Left ventricle myocardium inferior (tissue), 1 donor: ENCODE results near the gene NDUFC2. TPM values are rescaled to one million over a fixed set of nuclear protein-coding genes. Genes with fewer than 3 reads are reported as not detected.

Experiments
- DNase-seq: peaks from one replicate; pipeline ENCODE4 v3.0.0-alpha.2; 2020
- H3K27ac ChIP-seq: fragments of 200-600 bp; replicated peaks from 2 replicates; pipeline ENCODE4 v1.8.0; 2021
- H3K27me3 ChIP-seq: fragments of 200-600 bp; 2 replicates; pipeline ENCODE4 v1.8.0; 2021; ENCODE audit warnings: low read depth
- H3K36me3 ChIP-seq: fragments of 200-600 bp; 2 replicates; pipeline ENCODE4 v1.8.0; 2021
- H3K4me1 ChIP-seq: fragments of 200-600 bp; 2 replicates; pipeline ENCODE4 v1.8.0; 2021
- H3K4me3 ChIP-seq: fragments of 200-600 bp; 2 replicates; pipeline ENCODE4 v1.8.0; 2021; ENCODE audit warnings: mild to moderate bottlenecking, moderate library complexity
- H3K9me3 ChIP-seq: fragments of 200-600 bp; replicated peaks from 2 replicates; pipeline ENCODE4 v1.8.0; 2021
- intact Hi-C: fragments of 100-400 bp; cut with micrococcal nuclease; formaldehyde crosslinking; loops from one replicate; pipeline ENCODE4 v1.11.0; 2022
- total RNA-seq: library from RNA; stranded (reverse); fragmentation: NEBNext Ultra II Directional; extraction: Animal tissue kit (Norgen Biotek cat#: 25700); gene quantifications from one replicate; pipeline ENCODE4 v1.2.1, GENCODE V29; 2021
- TF ChIP-seq, protein P1 (sequence below): fragments of 200-600 bp; IDR thresholded peaks from 2 replicates; pipeline ENCODE4 v1.8.0; 2021; ENCODE audit warnings: antibody characterized with exemption, mild to moderate bottlenecking, borderline replicate concordance
- donor health status: DM: no; HTN: yes; CAD: no; lungs with severe emphysema.

The NDUFC2 gene
- total RNA-seq, 1 donor from 2014 or later, result 295 TPM

DNA sequence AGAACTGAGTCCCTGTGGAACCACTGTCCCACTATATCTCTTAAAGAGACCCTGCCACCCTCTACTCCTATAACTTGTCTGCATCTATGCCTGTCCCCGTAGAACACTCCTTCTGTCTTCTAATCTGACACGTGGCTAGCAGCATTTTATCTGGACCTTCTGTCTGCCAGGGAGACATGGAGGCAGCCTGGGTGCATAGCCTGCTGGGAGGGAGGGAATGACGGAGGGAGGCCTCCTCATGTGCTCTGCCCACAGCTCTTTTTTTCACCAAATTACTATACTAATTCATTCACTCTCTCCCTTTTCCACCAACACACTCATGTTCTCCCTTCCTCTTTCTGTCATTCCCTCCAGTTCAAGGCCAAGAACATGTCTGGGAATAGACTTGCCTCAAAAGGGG, 23.6 kb downstream of the NDUFC2 start:
- H3K27me3 ChIP-seq, result no peaks in the 10 kb centered on the region
- DNase-seq, result no peak
- no peak overlapping the region for H3K4me3 ChIP-seq
- TF ChIP-seq, protein P1, sequence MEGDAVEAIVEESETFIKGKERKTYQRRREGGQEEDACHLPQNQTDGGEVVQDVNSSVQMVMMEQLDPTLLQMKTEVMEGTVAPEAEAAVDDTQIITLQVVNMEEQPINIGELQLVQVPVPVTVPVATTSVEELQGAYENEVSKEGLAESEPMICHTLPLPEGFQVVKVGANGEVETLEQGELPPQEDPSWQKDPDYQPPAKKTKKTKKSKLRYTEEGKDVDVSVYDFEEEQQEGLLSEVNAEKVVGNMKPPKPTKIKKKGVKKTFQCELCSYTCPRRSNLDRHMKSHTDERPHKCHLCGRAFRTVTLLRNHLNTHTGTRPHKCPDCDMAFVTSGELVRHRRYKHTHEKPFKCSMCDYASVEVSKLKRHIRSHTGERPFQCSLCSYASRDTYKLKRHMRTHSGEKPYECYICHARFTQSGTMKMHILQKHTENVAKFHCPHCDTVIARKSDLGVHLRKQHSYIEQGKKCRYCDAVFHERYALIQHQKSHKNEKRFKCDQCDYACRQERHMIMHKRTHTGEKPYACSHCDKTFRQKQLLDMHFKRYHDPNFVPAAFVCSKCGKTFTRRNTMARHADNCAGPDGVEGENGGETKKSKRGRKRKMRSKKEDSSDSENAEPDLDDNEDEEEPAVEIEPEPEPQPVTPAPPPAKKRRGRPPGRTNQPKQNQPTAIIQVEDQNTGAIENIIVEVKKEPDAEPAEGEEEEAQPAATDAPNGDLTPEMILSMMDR, result no peak
- intact Hi-C loops, result no loop called here
- H3K4me1 ChIP-seq, result peaks cover 18% of the 10 kb centered on the region
- no peak overlapping the region for H3K27ac ChIP-seq
- no peaks in the 10 kb centered on the region for H3K36me3 ChIP-seq
- H3K9me3 ChIP-seq, result no peaks in the 10 kb centered on the region

DNA sequence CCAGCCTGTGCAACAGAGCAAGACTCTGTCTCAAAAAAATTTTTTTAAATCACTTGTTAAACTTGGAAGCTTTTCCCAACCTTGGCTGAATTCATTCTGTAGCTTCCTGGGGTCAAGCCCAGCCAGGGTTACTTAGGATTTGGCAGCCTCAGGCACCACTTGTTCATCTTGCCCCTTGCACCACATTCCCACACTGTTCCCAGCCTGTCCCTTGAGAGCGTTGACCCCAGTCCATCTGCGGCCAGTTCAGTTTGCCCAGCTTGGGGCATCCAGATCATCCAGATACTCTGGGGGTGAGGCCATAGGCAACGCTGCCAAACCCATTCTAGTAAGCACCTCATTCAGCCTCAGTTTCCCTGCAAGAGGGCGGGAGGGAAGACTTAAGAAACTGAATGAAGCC, 24.7 kb downstream of the NDUFC2 start:
- DNase-seq, result no peak
- Histone ChIP-seq H3K36me3 (no peaks in the 10 kb centered on the region), H3K9me3 (no peaks in the 10 kb centered on the region), H3K27ac (no peak overlapping the region), H3K4me3 (no peak overlapping the region), H3K4me1 (peaks cover 8% of the 10 kb centered on the region), H3K27me3 (no peaks in the 10 kb centered on the region)
- intact Hi-C loops, result no loop called here
- TF ChIP-seq, protein P1, result no peak

DNA sequence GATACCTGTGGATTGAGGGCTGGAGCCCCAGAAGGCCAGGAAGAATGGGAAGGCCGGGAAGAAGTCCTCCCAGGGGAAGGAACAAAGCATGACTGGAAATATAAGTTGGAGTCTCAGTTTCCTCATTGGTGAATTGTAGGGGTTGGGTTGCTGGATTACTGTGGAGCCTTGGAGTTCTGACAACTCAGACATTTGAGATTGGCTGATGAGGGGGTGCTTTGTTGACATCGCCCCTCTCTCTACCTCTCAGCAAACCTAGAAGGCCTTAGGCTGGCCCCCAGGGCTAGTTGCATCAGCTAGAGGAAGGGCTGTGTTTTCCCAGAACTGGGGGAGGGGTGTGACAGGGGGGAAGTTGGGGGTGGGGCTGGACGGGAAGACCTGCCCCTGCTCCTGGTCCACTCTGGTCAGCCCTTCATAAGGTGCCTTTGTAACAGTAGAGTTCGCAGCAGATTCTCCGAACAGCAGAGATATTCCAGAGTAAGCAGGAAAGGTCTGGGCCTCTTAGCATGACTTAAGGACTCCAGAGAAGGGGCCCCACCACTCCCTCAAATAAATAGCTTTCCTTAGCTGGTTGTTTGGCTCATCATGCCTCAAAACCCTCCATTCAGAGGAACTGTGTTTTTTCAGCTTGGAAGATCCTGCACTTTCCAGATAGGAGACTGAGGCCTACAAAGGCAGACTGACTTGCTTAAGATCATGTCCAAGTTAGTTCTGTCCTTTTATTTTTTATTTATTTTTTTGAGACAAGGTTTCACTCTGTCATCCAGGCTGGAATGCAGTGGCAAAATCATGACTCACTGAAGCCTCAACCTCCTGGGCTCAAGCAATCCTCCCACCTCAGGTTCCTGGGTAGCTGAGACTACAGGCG, 28.5 kb downstream of the NDUFC2 start:
- Histone ChIP-seq H3K9me3 (no peaks in the 10 kb centered on the region), H3K36me3 (no peaks in the 10 kb centered on the region), H3K27me3 (no peaks in the 10 kb centered on the region), H3K4me3 (no peak overlapping the region), H3K4me1 (peaks cover 9% of the 10 kb centered on the region), H3K27ac (no peak overlapping the region)
- intact Hi-C loops, result no loop called here
- TF ChIP-seq, protein P1, result no peak
- no peak for DNase-seq

DNA sequence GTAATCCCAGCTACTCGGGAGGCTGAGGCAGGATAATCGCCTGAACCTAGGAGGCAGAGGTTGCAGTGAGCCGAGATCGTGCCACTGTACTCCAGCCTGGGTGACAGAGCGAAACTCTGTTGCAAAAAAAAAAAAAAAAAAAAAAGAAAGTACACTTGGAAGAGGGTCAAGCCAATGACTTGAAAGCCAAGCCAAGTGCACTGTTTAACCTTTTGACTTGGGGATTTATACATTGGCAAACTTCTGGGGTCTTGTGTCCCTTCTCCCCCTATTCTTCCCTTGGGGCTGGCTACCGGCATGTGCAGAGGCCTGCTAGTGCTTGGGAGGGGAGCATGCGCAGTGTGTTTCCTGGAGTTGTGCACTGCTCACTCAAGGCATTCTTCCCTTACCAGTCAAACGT, 30.3 kb downstream of the NDUFC2 start:
- Histone ChIP-seq H3K27me3 (no peaks in the 10 kb centered on the region), H3K9me3 (no peaks in the 10 kb centered on the region), H3K36me3 (no peaks in the 10 kb centered on the region), H3K4me1 (peaks cover 12% of the 10 kb centered on the region), H3K27ac (no peak overlapping the region), H3K4me3 (no peak overlapping the region)
- intact Hi-C loops, result no loop called here
- TF ChIP-seq, protein P1, result no peak
- DNase-seq, result no peak

DNA sequence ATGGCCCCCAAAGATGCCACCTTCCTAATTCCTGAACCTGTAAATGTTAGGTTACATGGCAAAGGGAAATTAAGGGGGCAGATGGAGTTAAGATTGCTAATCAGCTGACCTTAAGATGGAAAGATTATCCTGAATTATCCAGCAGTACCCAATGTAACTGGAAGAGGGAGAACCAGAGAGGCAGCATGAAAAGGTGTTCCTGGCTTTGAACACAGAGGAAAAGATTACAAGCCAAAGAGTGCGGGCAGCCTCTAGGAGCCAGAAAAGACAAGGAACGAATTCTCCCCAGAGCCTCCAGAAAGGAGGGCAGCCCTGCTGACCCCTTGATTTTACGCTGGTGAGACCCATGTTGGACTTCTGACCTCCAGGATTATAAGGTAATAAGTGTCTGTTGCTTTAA, 31.1 kb downstream of the NDUFC2 start:
- no peak overlapping the region for H3K27ac ChIP-seq
- H3K4me1 ChIP-seq, result peaks cover 12% of the 10 kb centered on the region
- H3K4me3 ChIP-seq, result no peak overlapping the region
- no peaks in the 10 kb centered on the region for H3K36me3 ChIP-seq
- no peaks in the 10 kb centered on the region for H3K27me3 ChIP-seq
- no peaks in the 10 kb centered on the region for H3K9me3 ChIP-seq
- DNase-seq, result no peak
- intact Hi-C loops, result no loop called here
- TF ChIP-seq, protein P1, result no peak
